Gastroesophageal sphincter (tissue), 4 donors: ENCODE measurements around the gene CNTNAP2. TPM values are rescaled to one million over a fixed set of nuclear protein-coding genes. Genes with fewer than 3 reads are reported as not detected.

Experiments used
- ATAC-seq: fragments of 150-250 bp; one replicate; pipeline ENCODE4 v1.9.1; 2016; ENCODE audit warnings: mild to moderate bottlenecking, moderate library complexity
- H3K27ac ChIP-seq, 4 donors: fragments of 200-600 bp; sonication (generic) in 3 of 4; 1 replicate in 3 of 4; 2 replicates in 1 of 4; pipeline ENCODE4 v1.5.1; 2016 to 2019
- H3K27me3 ChIP-seq: fragments of 200-600 bp; sonication (generic); one replicate; pipeline ENCODE4 v1.5.1; 2019
- H3K36me3 ChIP-seq, 2 donors: fragments of 200-600 bp; sonication (generic); one replicate each; pipeline ENCODE4 v1.5.1; 2019; ENCODE audit warnings: control low read depth in 1 of 2
- H3K4me1 ChIP-seq, 3 donors: fragments of 200-600 bp; sonication (generic); 1 replicate in 2 of 3; 2 replicates in 1 of 3; pipeline ENCODE4 v1.5.1; 2016 to 2019; ENCODE audit warnings: control low read depth in 2 of 3
- H3K4me3 ChIP-seq, 2 donors: fragments of 200-600 bp; sonication (generic); one replicate each; pipeline ENCODE4 v1.5.1; 2019; ENCODE audit warnings: mild to moderate bottlenecking in 1 of 2, moderate library complexity in 1 of 2
- H3K9me3 ChIP-seq, 3 donors: fragments of 200-600 bp; sonication (generic); one replicate each; pipeline ENCODE4 v1.5.1; 2017 to 2019; ENCODE audit warnings: control low read depth in 2 of 3
- CTCF ChIP-seq, 4 experiments: fragments of 200-600 bp in 2 of 4; fragments of 450-650 bp in 2 of 4; sonication (generic) in 1 of 4; IDR thresholded peaks; one replicate each; pipeline ENCODE4 v1.5.1; 2017 to 2019; ENCODE audit warnings: antibody characterized with exemption in 4 of 4, mild to moderate bottlenecking in 2 of 4, moderate library complexity in 2 of 4
- EP300 ChIP-seq: sonication (generic); formaldehyde crosslinking; IDR thresholded peaks from one replicate; pipeline ENCODE4 v1.6.1; 2017; ENCODE audit warnings: antibody characterized with exemption, mild to moderate bottlenecking
- POLR2A ChIP-seq, 2 donors: fragments of 450-650 bp; IDR thresholded peaks; one replicate each; pipeline ENCODE4 v1.6.1; 2017; ENCODE audit warnings: antibody characterized with exemption in 2 of 2, mild to moderate bottlenecking in 2 of 2, moderate library complexity in 1 of 2
- POLR2AphosphoS5 ChIP-seq: sonication (generic); formaldehyde crosslinking; IDR thresholded peaks from one replicate; pipeline ENCODE4 v1.6.1; 2017; ENCODE audit warnings: antibody characterized with exemption
- WGBS, 2 donors: methylation state at CpG; one replicate each; pipeline ENCODE4 v1.1.5; 2018; ENCODE audit warnings: low coverage in 1 of 2; 5-methylcytosine and 5-hydroxymethylcytosine counted together
- total RNA-seq, 4 donors: library from RNA; depleted of rRNA; stranded (reverse); fragments of >200 nt; gene quantifications; one replicate each; pipeline ENCODE4 v1.1.0, GENCODE V29; 2016

CNTNAP2 gene
- total RNA-seq, 4 donors from 2014 or later, result 1.5 to 8.9 (median 3.2) TPM

DNA sequence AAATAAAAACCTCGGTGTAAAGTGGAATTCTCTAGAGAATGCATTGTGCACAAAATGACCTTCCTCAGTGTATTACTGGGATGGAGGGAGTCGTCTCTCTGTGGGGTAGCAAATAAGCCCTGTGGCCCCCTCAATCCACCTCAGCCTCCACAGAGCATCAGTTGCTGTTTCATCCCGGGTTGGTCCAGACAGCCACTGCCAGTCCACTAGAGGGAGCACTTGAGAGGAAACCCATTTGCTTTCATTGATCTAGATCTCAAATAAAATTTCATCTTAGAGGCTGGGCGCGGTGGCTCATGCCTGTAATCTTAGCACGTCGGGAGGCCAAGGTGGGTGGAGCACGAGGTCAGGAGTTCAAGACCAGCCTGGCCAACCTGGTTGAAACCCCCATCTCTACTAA lies 1128.7 kb downstream of the CNTNAP2 start:
- H3K9me3 ChIP-seq, result no peaks in the 10 kb centered on the region
- WGBS, 2 donors, result 36 to 62% methylated on average over 3 to 4 of the region's 8 CpGs
- no peak overlapping the region for H3K4me3 ChIP-seq
- no peaks in the 10 kb centered on the region for H3K4me1 ChIP-seq
- no peaks in the 10 kb centered on the region for H3K27me3 ChIP-seq
- no peak overlapping the region for H3K27ac ChIP-seq
- peak in 3 of 4 experiments; percentile 32 to 71 (median 35) for TF ChIP-seq CTCF (IDR thresholded peaks at IDR 0.05)
- no peak for TF ChIP-seq POLR2A (IDR thresholded peaks at IDR 0.05)
- ATAC-seq, result no peak
- no peaks in the 10 kb centered on the region for H3K36me3 ChIP-seq

- Histone ChIP-seq H3K4me1 (no peaks in the 10 kb centered on the region), H3K4me3 (no peak overlapping the region), H3K27ac (no peak overlapping the region), H3K9me3 (no peaks in the 10 kb centered on the region), H3K36me3 (no peaks in the 10 kb centered on the region), H3K27me3 (no peaks in the 10 kb centered on the region)
- ATAC-seq, result no peak
- TF ChIP-seq CTCF (IDR thresholded peaks at IDR 0.05) (no peak), EP300 (no peak)
- 93% methylated on average over 2 of the region's 2 CpGs for whole genome bisulfite sequencing, 2 donors
These were observed 1133.4 kb downstream of the CNTNAP2 start for GRCh38 chr7:147249956-147250355.

GRCh38 chr7:147251751-147252325 lies 1135.2 kb downstream of the CNTNAP2 start:
- TF ChIP-seq EP300 (no peak), POLR2A (IDR thresholded peaks at IDR 0.05) (no peak), POLR2AphosphoS5 (no peak), CTCF (IDR thresholded peaks at IDR 0.05) (no peak)
- WGBS, 2 donors, result 13 to 50% methylated on average over 1 of the region's 1 CpG
- Histone ChIP-seq H3K27ac (no peak overlapping the region), H3K36me3 (no peaks in the 10 kb centered on the region), H3K4me1 (no peaks in the 10 kb centered on the region), H3K9me3 (no peaks in the 10 kb centered on the region), H3K4me3 (no peak overlapping the region), H3K27me3 (no peaks in the 10 kb centered on the region)
- no peak for ATAC-seq

DNA sequence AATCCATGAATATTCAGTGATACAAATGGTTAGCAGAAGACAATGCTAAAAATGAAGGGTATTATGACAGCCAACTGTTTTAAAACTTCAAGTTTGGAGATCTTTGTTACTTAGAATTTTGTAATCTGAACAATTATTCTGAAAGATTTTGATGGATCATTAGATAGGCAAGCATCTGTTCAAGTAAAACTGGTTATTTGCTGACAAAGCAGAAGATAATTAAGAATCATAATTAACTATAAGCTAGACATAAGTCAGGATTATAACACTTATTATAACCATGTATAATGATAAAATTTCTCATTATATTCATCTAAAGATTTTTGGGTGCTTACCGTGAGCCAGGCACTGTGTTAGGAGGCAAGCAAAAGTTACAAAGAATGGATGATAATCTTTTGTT lies 1145.1 kb downstream of the CNTNAP2 start:
- Histone ChIP-seq H3K27me3 (no peaks in the 10 kb centered on the region), H3K27ac (no peak overlapping the region), H3K4me1 (no peaks in the 10 kb centered on the region), H3K4me3 (no peak overlapping the region), H3K36me3 (no peaks in the 10 kb centered on the region), H3K9me3 (no peaks in the 10 kb centered on the region)
- TF ChIP-seq CTCF (IDR thresholded peaks at IDR 0.05) (no peak), POLR2A (IDR thresholded peaks at IDR 0.05) (no peak), POLR2AphosphoS5 (no peak), EP300 (no peak)
- no peak for ATAC-seq
- WGBS, 2 donors, result 94 to 100% methylated on average over 1 of the region's 1 CpG

DNA sequence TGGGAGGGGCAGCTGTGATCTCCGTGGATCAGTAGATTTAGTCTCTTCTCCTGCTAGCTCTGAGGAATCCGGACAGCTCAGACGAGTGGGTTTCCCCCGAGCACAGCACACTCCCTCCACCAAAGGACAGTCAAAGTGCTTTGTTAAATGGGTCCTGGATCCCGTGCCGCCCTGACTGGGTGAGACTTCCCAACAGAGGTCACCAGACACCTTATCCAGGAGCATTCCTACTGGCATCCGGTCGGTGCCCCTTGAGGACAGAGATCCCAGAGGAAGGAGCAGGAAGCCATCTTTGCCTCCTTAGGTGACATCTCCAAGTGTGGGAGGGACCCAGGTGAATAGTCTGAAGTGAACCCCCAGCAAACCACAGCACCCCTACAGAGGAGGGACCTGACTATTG lies 1148.9 kb downstream of the CNTNAP2 start:
- 83% methylated on average over 1 of the region's 8 CpGs; no CpG with 5 or more reads in 1 of the 2 donors for whole genome bisulfite sequencing, 2 donors

More for the DNA sequence above, 1148.9 kb downstream of the CNTNAP2 start:
- Histone ChIP-seq H3K36me3 (no peaks in the 10 kb centered on the region), H3K4me1 (no peaks in the 10 kb centered on the region), H3K27ac (no peak overlapping the region), H3K27me3 (no peaks in the 10 kb centered on the region), H3K9me3 (no peaks in the 10 kb centered on the region), H3K4me3 (no peak overlapping the region)
- no peak for TF ChIP-seq POLR2A (IDR thresholded peaks at IDR 0.05)
- TF ChIP-seq CTCF (IDR thresholded peaks at IDR 0.05), result no peak
- TF ChIP-seq POLR2AphosphoS5, result no peak
- no peak for TF ChIP-seq EP300
- ATAC-seq, result no peak
